K562 (cell line): ENCODE data around the gene CFAP90. TPM values are rescaled to one million over a fixed set of nuclear protein-coding genes. Genes with fewer than 3 reads are reported as not detected.

Source experiments
- ATAC-seq: fragments of 200-7000 bp; cut with Tn5 transposase; 3 replicates; pipeline ENCODE4 v1.9.1; 2020; ENCODE audit warnings: moderate library complexity
- Bru-seq: library from RNA; stranded (reverse); fragments of 400-500 nt; gene quantifications from one replicate; lab custom pipeline; 2021; lab: Mats Ljungman, UMichigan
- BruChase-seq, 2 experiments: library from RNA; stranded (reverse); fragments of 400-500 nt; gene quantifications; one replicate each; lab custom pipeline; 2021; lab: Mats Ljungman, UMichigan
- BruUV-seq: library from RNA; stranded (reverse); fragments of 400-500 nt; replicated peaks from 2 replicates; lab custom pipeline; 2021; lab: Mats Ljungman, UMichigan
- CTCF ChIA-PET: fragments of 300-600 bp; formaldehyde crosslinking; extraction: SDS; loops from one replicate; lab custom pipeline; 2021; ENCODE audit warnings: low intra/inter-chr PET ratio; lab: Yijun Ruan, JAX
- POLR2A ChIA-PET: fragments of 300-600, 350-650 bp; sonication (Branson Sonifier 250); formaldehyde crosslinking; extraction: SDS; loops from one replicate; lab custom pipeline; 2021; ENCODE audit warnings: antibody characterized with exemption, inconsistent platforms; lab: Yijun Ruan, JAX
- DNase-seq, 4 experiments: peaks; one replicate each; pipeline versions ENCODE4 v3.0.0 to v3.0.0-alpha.2; 2011 to 2018; ENCODE audit warnings: low spot score in 3 of 4, mixed read lengths in 3 of 4; ENCODE audit errors: extremely low read depth in 1 of 4
- FAIRE-seq: peaks from 2 replicates; lab custom pipeline; 2011; peaks lifted over from hg19 to GRCh38; lab: Jason Lieb, UNC
- H2AFZ ChIP-seq: 2 replicates; pipeline ENCODE4 v1.6.0; 2011; ENCODE audit warnings: low read depth, low read length, control low read depth, inconsistent platforms
- H3K27ac ChIP-seq: fragments of 200-600 bp; 3 replicates; pipeline ENCODE4 v1.8.0; 2011; ENCODE audit warnings: low read depth, mild to moderate bottlenecking, control low read depth, inconsistent platforms, low read length, moderate library complexity, mixed read lengths; ENCODE audit errors: extremely low read depth
- H3K27me3 ChIP-seq, 2 experiments: fragments of 300-600 bp in 1 of 2; 2 replicates in 1 of 2; 3 replicates in 1 of 2; pipeline versions ENCODE4 v1.6.0 to v1.8.0; 2011; ENCODE audit warnings: inconsistent platforms in 2 of 2, low read length in 2 of 2, mild to moderate bottlenecking in 1 of 2, mixed read lengths in 1 of 2, moderate library complexity in 1 of 2; ENCODE audit not compliant: control insufficient read depth in 2 of 2, insufficient read depth in 2 of 2
- H3K36me3 ChIP-seq: fragments of 300-600 bp; 3 replicates; pipeline ENCODE4 v1.8.0; 2011; ENCODE audit warnings: mild to moderate bottlenecking, low read length, inconsistent platforms; ENCODE audit not compliant: control insufficient read depth, insufficient read depth
- H3K4me1 ChIP-seq, 2 experiments: fragments of 200-600 bp in 1 of 2; replicated peaks in 1 of 2; 2 replicates in 1 of 2; 3 replicates in 1 of 2; pipeline versions ENCODE4 v1.5.1 to v1.8.0; 2011; ENCODE audit warnings: inconsistent platforms in 2 of 2, low read length in 2 of 2, mild to moderate bottlenecking in 1 of 2, mixed read lengths in 1 of 2, moderate library complexity in 1 of 2; ENCODE audit not compliant: control insufficient read depth in 2 of 2, insufficient read depth in 2 of 2
- H3K4me2 ChIP-seq: 2 replicates; pipeline ENCODE4 v1.6.1; 2011; ENCODE audit warnings: low read length, control low read depth, inconsistent platforms, mixed read lengths; ENCODE audit not compliant: insufficient read depth
- H3K4me3 ChIP-seq: fragments of 200-600 bp; sonication (generic), shearing (Covaris generic); 2 replicates; pipeline ENCODE4 v1.5.1; 2016; ENCODE audit warnings: control low read depth, inconsistent platforms
- H3K79me2 ChIP-seq: fragments of 200-600 bp; 3 replicates; pipeline ENCODE4 v1.8.0; 2011; ENCODE audit warnings: low read length, inconsistent platforms; ENCODE audit not compliant: control insufficient read depth, insufficient read depth
- H3K9ac ChIP-seq, 2 experiments: 2 replicates each; pipeline versions ENCODE4 v1.6.0 to v1.6.1; 2011; ENCODE audit warnings: low read depth in 2 of 2, low read length in 2 of 2, control low read depth in 1 of 2, inconsistent platforms in 1 of 2, mild to moderate bottlenecking in 1 of 2, mixed read lengths in 1 of 2; ENCODE audit not compliant: insufficient read depth in 1 of 2
- H3K9me1 ChIP-seq: one replicate; pipeline ENCODE4 v1.6.0; 2011; ENCODE audit warnings: inconsistent platforms, mild to moderate bottlenecking, low read length, moderate library complexity; ENCODE audit not compliant: control insufficient read depth, insufficient read depth
- H3K9me3 ChIP-seq: replicated peaks from 2 replicates; pipeline ENCODE4 v1.5.1; 2011; ENCODE audit warnings: low read depth, low read length, inconsistent platforms; ENCODE audit not compliant: control insufficient read depth, insufficient read depth
- H4K20me1 ChIP-seq: replicated peaks from 2 replicates; pipeline ENCODE4 v1.6.1; 2011; ENCODE audit warnings: low read length, inconsistent platforms, mixed read lengths; ENCODE audit not compliant: control insufficient read depth, insufficient read depth
- SMAD1 ChIP-seq: fragments of 150-350 bp; IDR thresholded peaks from 2 replicates; pipeline ENCODE4 v1.6.1; 2014; ENCODE audit warnings: low read length, low read depth; ENCODE audit not compliant: partially characterized antibody
- TCF7 ChIP-seq: sonication (generic); IDR thresholded peaks from 2 replicates; pipeline ENCODE4 v1.6.1; 2016; ENCODE audit warnings: antibody characterized with exemption, borderline replicate concordance
- ZNF143 ChIP-seq: sonication (generic); formaldehyde crosslinking; IDR thresholded peaks from 2 replicates; pipeline ENCODE4 v1.9.0; 2022; ENCODE audit warnings: mild to moderate bottlenecking, missing genetic modification reagents
- ZNF431 ChIP-seq: sonication (generic); formaldehyde crosslinking; IDR thresholded peaks from 2 replicates; pipeline ENCODE4 v1.8.0; 2022; ENCODE audit warnings: mild to moderate bottlenecking, missing genetic modification reagents
- WGBS: fragments of 100-300 bp; shearing (Covaris generic); methylation state at CpG from one replicate; pipeline ENCODE4 v1.1.6; 2016; ENCODE audit warnings: low coverage, mixed read lengths; ENCODE audit not compliant: insufficient coverage; ENCODE audit errors: missing lambda C conversion rate; 5-methylcytosine and 5-hydroxymethylcytosine counted together
- in situ Hi-C: fragments of 300-500 bp; cut with MboI; formaldehyde crosslinking; loops from 4 replicates; pipeline ENCODE4 v1.15.0; 2018; ENCODE audit warnings: inconsistent platforms, mixed read lengths
- intact Hi-C: fragments of 100-400 bp; cut with micrococcal nuclease; formaldehyde crosslinking; loops from 2 replicates; pipeline ENCODE4 v1.14.2; 2022
- long read RNA-seq, 3 experiments: library from polyadenylated mRNA in 2 of 3; library from RNA in 1 of 3; unstranded in 2 of 3; stranded (forward) in 1 of 3; transcript quantifications; one replicate each; pipeline ENCODE4 v2.0.0, GENCODE V29; 2019 to 2022
- polyA minus RNA-seq, 3 experiments: library from RNA; depleted of rRNA, polyadenylated mRNA; stranded (reverse); fragments of >200 nt; gene quantifications; 2 replicates each; pipeline ENCODE4 v1.2.3, GENCODE V29; 2011
- polyA plus RNA-seq, 8 experiments: library from polyadenylated mRNA; depleted of rRNA in 4 of 8; stranded (reverse) in 5 of 8; unstranded in 3 of 8; fragments of >200 nt; fragmentation: Nextera tagmentation in 2 of 8; fragmentation: Illumina TruSeq in 1 of 8; extraction: Ambion mirVana in 2 of 8; extraction: Trizol in 1 of 8; gene quantifications; 2 replicates each; pipeline versions ENCODE4 v1.2.1 to v1.2.3, GENCODE V29; 2011 to 2014; ENCODE audit warnings: inconsistent platforms in 1 of 8, missing spikeins in 1 of 8
- total RNA-seq, 7 experiments: library from RNA; depleted of rRNA in 6 of 7; stranded (reverse); fragments of >200 nt in 6 of 7; fragmentation: Illumina TruSeq in 2 of 7; extraction: Trizol in 2 of 7; gene quantifications; 2 replicates each; pipeline versions ENCODE4 v1.2.1 to v1.2.3, GENCODE V29; 2011 to 2021; ENCODE audit warnings: low replicate concordance in 1 of 7
- TF ChIP-seq, protein P1 (sequence below): fragments of 200-600 bp; sonication (generic); IDR thresholded peaks from one replicate; pipeline ENCODE4 v1.6.1; 2012; ENCODE audit warnings: mild to moderate bottlenecking, low read depth, low read length, inconsistent platforms

The CFAP90 gene, protein sequence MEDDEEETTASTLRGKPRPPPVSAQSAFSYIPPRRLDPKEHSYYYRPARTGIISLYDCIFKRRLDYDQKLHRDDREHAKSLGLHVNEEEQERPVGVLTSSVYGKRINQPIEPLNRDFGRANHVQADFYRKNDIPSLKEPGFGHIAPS
- not detected in 2 replicates for total RNA-seq (2011; cell fraction: chromatin; rRNA removed; ENCODE audit: low replicate concordance)
- total RNA-seq (2011; cell fraction: nucleolus; rRNA removed), result not detected in 2 replicates
- total RNA-seq (2011; cell fraction: nucleoplasm; rRNA removed), result not detected in 2 replicates
- not detected in 2 replicates for total RNA-seq (2014; rRNA removed)
- total RNA-seq (2014; rRNA removed; fragmentation: Illumina TruSeq; extraction: Trizol), result not detected in 2 replicates
- total RNA-seq (2015; rRNA removed; fragmentation: Illumina TruSeq; extraction: Trizol), result not detected in 2 replicates
- not detected in 2 replicates for total RNA-seq (2021)
- not detected in 2 replicates for polyA plus RNA-seq (2011; rRNA removed)
- not detected in 2 replicates for polyA plus RNA-seq (2011; cell fraction: cytosol; rRNA removed)
- polyA plus RNA-seq (2011; cell fraction: nucleus; rRNA removed), result not detected in 2 replicates
- polyA plus RNA-seq (2012), result not detected in 2 replicates
- not detected in 2 replicates for polyA plus RNA-seq (2014; fragmentation: Illumina TruSeq; extraction: Trizol)
- not detected for polyA plus RNA-seq (2014; fragmentation: Nextera tagmentation; extraction: Ambion mirVana)
- polyA plus RNA-seq (2014; rRNA removed), result not detected in 2 replicates
- polyA minus RNA-seq (2011; rRNA and poly(A)+ RNA removed), result not detected in 2 replicates
- polyA minus RNA-seq (2011; cell fraction: cytosol; rRNA and poly(A)+ RNA removed), result not detected in 2 replicates
- not detected in 2 replicates for polyA minus RNA-seq (2011; cell fraction: nucleus; rRNA and poly(A)+ RNA removed)
- Bru-seq, nascent RNA, result not detected
- BruChase-seq, experiment 1, labeled RNA remaining after a 2-hour chase, result percentile 5 among the genes with signal in this experiment
- BruChase-seq, experiment 2, labeled RNA remaining after a 6-hour chase, result percentile 5 among the genes with signal in this experiment
- long read RNA-seq, experiment 1, result 0 reads
- long read RNA-seq, experiment 2, result 0 reads
- long read RNA-seq, experiment 3, result 0 reads

DNA sequence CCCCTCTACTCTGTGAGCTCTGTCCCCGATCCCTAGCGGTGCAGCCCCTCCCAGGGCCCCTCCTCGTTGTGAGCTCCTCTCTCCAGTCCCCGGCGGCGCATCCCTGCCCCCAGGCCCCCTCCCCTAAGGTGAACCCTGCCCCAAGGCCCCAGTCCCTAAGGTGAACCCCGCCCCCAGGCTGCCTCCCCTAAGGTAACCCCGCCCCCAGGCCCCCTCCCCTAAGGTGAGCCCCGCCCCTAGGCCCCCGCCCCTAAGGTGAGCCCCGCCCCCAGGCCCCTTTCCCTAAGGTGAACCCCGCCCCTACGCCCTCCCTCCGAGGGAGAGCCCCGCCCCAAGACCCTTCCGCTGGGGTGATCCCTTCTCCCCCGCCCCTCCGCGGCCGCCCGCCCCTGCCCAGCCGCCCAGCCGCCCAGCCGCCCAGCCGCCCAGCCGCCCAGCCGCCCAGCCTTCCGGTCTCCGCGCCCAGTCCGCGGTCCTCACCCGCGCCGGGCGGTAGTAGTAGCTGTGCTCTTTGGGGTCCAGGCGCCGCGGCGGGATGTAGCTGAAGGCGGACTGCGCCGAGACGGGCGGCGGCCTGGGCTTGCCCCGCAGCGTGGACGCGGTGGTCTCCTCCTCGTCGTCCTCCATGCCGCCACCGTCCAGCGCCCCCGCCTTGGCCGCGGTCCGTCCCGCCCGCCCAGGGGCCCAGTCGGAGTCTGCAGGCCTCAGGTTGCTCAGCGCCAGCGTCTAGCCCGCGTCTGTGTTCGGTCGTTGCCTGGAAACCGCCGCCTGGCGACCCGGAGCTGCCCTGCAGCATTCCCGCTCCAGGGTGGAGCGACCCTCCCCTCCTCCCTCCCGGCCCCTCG is at the start of gene CFAP90:
Gene CFAP90 (minus strand): TSS at position 739 of the 845 bp plus-strand sequence. CDS start 112 bp downstream, at position 627.
- Histone ChIP-seq H3K9ac (no peak within 1 kb of the TSS), H3K27me3 (peaks cover 5 to 17% of the 10 kb centered on the region in 2 experiments; a peak in 2 of 5 replicates), H3K9me1 (no peaks in the 10 kb centered on the region), H3K9me3 (no peaks in the 10 kb centered on the region), H4K20me1 (no peaks in the 10 kb centered on the region), H2AFZ (no peak within 1 kb of the TSS; the same call in 1 of the 2 replicates), H3K4me2 (no peak within 1 kb of the TSS), H3K79me2 (no peaks in the 10 kb centered on the region), H3K4me1 (peaks cover 0 to 4% of the 10 kb centered on the region in 2 experiments; a peak in 1 of 5 replicates), H3K36me3 (no peaks in the 10 kb centered on the region), H3K4me3 (no peak within 1 kb of the TSS), H3K27ac (no peak within 1 kb of the TSS)
- ATAC-seq (no peak), FAIRE-seq (no peak), DNase-seq (no peak)
- ChIA-PET CTCF (no interaction called here), POLR2A (no interaction called here)
- BruUV-seq, result no TSS peak
- WGBS, result 23% methylated on average over 8 of the region's 76 CpGs
- intact Hi-C loops, result no loop called here
- in situ Hi-C loops, result no loop called here
- TF ChIP-seq, protein P1, sequence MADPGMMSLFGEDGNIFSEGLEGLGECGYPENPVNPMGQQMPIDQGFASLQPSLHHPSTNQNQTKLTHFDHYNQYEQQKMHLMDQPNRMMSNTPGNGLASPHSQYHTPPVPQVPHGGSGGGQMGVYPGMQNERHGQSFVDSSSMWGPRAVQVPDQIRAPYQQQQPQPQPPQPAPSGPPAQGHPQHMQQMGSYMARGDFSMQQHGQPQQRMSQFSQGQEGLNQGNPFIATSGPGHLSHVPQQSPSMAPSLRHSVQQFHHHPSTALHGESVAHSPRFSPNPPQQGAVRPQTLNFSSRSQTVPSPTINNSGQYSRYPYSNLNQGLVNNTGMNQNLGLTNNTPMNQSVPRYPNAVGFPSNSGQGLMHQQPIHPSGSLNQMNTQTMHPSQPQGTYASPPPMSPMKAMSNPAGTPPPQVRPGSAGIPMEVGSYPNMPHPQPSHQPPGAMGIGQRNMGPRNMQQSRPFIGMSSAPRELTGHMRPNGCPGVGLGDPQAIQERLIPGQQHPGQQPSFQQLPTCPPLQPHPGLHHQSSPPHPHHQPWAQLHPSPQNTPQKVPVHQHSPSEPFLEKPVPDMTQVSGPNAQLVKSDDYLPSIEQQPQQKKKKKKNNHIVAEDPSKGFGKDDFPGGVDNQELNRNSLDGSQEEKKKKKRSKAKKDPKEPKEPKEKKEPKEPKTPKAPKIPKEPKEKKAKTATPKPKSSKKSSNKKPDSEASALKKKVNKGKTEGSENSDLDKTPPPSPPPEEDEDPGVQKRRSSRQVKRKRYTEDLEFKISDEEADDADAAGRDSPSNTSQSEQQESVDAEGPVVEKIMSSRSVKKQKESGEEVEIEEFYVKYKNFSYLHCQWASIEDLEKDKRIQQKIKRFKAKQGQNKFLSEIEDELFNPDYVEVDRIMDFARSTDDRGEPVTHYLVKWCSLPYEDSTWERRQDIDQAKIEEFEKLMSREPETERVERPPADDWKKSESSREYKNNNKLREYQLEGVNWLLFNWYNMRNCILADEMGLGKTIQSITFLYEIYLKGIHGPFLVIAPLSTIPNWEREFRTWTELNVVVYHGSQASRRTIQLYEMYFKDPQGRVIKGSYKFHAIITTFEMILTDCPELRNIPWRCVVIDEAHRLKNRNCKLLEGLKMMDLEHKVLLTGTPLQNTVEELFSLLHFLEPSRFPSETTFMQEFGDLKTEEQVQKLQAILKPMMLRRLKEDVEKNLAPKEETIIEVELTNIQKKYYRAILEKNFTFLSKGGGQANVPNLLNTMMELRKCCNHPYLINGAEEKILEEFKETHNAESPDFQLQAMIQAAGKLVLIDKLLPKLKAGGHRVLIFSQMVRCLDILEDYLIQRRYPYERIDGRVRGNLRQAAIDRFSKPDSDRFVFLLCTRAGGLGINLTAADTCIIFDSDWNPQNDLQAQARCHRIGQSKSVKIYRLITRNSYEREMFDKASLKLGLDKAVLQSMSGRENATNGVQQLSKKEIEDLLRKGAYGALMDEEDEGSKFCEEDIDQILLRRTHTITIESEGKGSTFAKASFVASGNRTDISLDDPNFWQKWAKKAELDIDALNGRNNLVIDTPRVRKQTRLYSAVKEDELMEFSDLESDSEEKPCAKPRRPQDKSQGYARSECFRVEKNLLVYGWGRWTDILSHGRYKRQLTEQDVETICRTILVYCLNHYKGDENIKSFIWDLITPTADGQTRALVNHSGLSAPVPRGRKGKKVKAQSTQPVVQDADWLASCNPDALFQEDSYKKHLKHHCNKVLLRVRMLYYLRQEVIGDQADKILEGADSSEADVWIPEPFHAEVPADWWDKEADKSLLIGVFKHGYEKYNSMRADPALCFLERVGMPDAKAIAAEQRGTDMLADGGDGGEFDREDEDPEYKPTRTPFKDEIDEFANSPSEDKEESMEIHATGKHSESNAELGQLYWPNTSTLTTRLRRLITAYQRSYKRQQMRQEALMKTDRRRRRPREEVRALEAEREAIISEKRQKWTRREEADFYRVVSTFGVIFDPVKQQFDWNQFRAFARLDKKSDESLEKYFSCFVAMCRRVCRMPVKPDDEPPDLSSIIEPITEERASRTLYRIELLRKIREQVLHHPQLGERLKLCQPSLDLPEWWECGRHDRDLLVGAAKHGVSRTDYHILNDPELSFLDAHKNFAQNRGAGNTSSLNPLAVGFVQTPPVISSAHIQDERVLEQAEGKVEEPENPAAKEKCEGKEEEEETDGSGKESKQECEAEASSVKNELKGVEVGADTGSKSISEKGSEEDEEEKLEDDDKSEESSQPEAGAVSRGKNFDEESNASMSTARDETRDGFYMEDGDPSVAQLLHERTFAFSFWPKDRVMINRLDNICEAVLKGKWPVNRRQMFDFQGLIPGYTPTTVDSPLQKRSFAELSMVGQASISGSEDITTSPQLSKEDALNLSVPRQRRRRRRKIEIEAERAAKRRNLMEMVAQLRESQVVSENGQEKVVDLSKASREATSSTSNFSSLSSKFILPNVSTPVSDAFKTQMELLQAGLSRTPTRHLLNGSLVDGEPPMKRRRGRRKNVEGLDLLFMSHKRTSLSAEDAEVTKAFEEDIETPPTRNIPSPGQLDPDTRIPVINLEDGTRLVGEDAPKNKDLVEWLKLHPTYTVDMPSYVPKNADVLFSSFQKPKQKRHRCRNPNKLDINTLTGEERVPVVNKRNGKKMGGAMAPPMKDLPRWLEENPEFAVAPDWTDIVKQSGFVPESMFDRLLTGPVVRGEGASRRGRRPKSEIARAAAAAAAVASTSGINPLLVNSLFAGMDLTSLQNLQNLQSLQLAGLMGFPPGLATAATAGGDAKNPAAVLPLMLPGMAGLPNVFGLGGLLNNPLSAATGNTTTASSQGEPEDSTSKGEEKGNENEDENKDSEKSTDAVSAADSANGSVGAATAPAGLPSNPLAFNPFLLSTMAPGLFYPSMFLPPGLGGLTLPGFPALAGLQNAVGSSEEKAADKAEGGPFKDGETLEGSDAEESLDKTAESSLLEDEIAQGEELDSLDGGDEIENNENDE, result no peak
- no peak for TF ChIP-seq ZNF143
- no peak for TF ChIP-seq TCF7
- no peak for TF ChIP-seq SMAD1
- TF ChIP-seq ZNF431 (CRISPR knock-in tag), result no peak
